ENCODE results near the gene PSME3.
"Not testable (repeated sequence)": the region's sequence is repeated elsewhere in the genome, so short reads cannot be mapped to it uniquely, and the experiment has no call there.

PSME3 gene

GRCh38 chr17:42878123-42878880, 45.1 kb downstream of the PSME3 start:
- no peak for DNase-seq (ENCODE audit: low read depth in 2 of 2)

GRCh38 chr17:42878924-42879595, 45.9 kb downstream of the PSME3 start:
- DNase-seq (ENCODE audit: low read depth in 2 of 2): no peak

GRCh38 chr17:42879596-42879985, 46.4 kb downstream of the PSME3 start:
- DNase-seq (ENCODE audit: low read depth in 2 of 2): no peak

- DNase-seq (ENCODE audit: low read depth in 2 of 2): no peak
These were observed 47.6 kb downstream of the PSME3 start for GRCh38 chr17:42880776-42881310.

- not testable (repeated sequence) for DNase-seq (ENCODE audit: low read depth in 2 of 2)
These were observed 48.5 kb downstream of the PSME3 start for GRCh38 chr17:42881706-42882105.

- DNase-seq (ENCODE audit: low read depth in 2 of 2): no peak
These were observed 49.0 kb downstream of the PSME3 start for GRCh38 chr17:42882166-42882565.

GRCh38 chr17:42883802-42884558, 50.8 kb downstream of the PSME3 start:
- no peak for DNase-seq (ENCODE audit: low read depth in 2 of 2)

GRCh38 chr17:42885806-42886205, 52.6 kb downstream of the PSME3 start:
- DNase-seq (ENCODE audit: low read depth in 2 of 2): not testable (repeated sequence)

GRCh38 chr17:42886283-42887176, 53.3 kb downstream of the PSME3 start:
- no peak for DNase-seq (ENCODE audit: low read depth in 2 of 2)

- DNase-seq (ENCODE audit: low read depth in 2 of 2): no peak
These were observed 56.6 kb downstream of the PSME3 start for GRCh38 chr17:42889809-42890208.

GRCh38 chr17:42891539-42892152, 58.4 kb downstream of the PSME3 start:
- no peak for DNase-seq (ENCODE audit: low read depth in 2 of 2)

- no peak for DNase-seq (ENCODE audit: low read depth in 2 of 2)
These were observed 60.2 kb downstream of the PSME3 start for GRCh38 chr17:42893359-42893758.
